Neural progenitor cell (in vitro differentiated cells): ENCODE measurements around the gene DENND4A. TPM values are rescaled to one million over a fixed set of nuclear protein-coding genes. Genes with fewer than 3 reads are reported as not detected.

Source experiments
- DNase-seq: peaks from one replicate; pipeline ENCODE4 v3.0.0-alpha.2; 2016; ENCODE audit warnings: low spot score
- H2AFZ ChIP-seq: fragments of 200-600 bp; sonication (generic); replicated peaks from 2 replicates; pipeline ENCODE4 v1.6.1; 2016; ENCODE audit warnings: antibody characterized with exemption
- H3F3A ChIP-seq: fragments of 200-600 bp; sonication (generic); 2 replicates; pipeline ENCODE4 v1.6.1; 2016; ENCODE audit warnings: antibody characterized with exemption, low read depth
- H3K27ac ChIP-seq: fragments of 200-600 bp; sonication (generic); 2 replicates; pipeline ENCODE4 v1.5.1; 2016; ENCODE audit warnings: mild to moderate bottlenecking
- H3K27me3 ChIP-seq: fragments of 200-600 bp; sonication (generic); 2 replicates; pipeline ENCODE4 v1.6.1; 2016; ENCODE audit warnings: mild to moderate bottlenecking, moderate library complexity
- H3K36me3 ChIP-seq: fragments of 200-600 bp; sonication (generic); 2 replicates; pipeline ENCODE4 v1.5.1; 2016
- H3K4me1 ChIP-seq: fragments of 200-600 bp; sonication (generic); 2 replicates; pipeline ENCODE4 v1.6.1; 2016; ENCODE audit warnings: mixed run types
- H3K4me2 ChIP-seq: fragments of 200-600 bp; sonication (generic); 2 replicates; pipeline ENCODE4 v1.6.1; 2016
- H3K4me3 ChIP-seq: fragments of 200-600 bp; sonication (generic); 2 replicates; pipeline ENCODE4 v1.5.1; 2016
- H3K79me2 ChIP-seq: fragments of 200-600 bp; sonication (generic); 2 replicates; pipeline ENCODE4 v1.6.1; 2016; ENCODE audit warnings: low read depth
- H3K9ac ChIP-seq: fragments of 200-600 bp; sonication (generic); 2 replicates; pipeline ENCODE4 v1.6.1; 2016
- H3K9me3 ChIP-seq: fragments of 200-600 bp; sonication (generic); 2 replicates; pipeline ENCODE4 v1.5.1; 2016; ENCODE audit warnings: low read depth
- H4K20me1 ChIP-seq: fragments of 200-600 bp; sonication (generic); 2 replicates; pipeline ENCODE4 v1.6.1; 2016; ENCODE audit warnings: low read depth
- H3K27ac Mint-ChIP-seq: 3 replicates; pipeline ENCODE4 v1.8.0; 2021; ENCODE audit warnings: mixed read lengths
- H3K27me3 Mint-ChIP-seq: 2 replicates; pipeline ENCODE4 v1.8.0; 2022; ENCODE audit warnings: low read depth, mild to moderate bottlenecking, inconsistent platforms, moderate library complexity, mixed read lengths; ENCODE audit not compliant: insufficient read depth
- H3K36me3 Mint-ChIP-seq: 3 replicates; pipeline ENCODE4 v1.8.0; 2021; ENCODE audit warnings: mixed read lengths
- H3K4me1 Mint-ChIP-seq: 3 replicates; pipeline ENCODE4 v1.8.0; 2021; ENCODE audit warnings: mixed read lengths
- H3K4me3 Mint-ChIP-seq: 3 replicates; pipeline ENCODE4 v1.8.0; 2021; ENCODE audit warnings: mild to moderate bottlenecking, moderate library complexity, mixed read lengths
- H3K9me3 Mint-ChIP-seq: 3 replicates; pipeline ENCODE4 v1.8.0; 2020; ENCODE audit warnings: mixed read lengths
- CTCF ChIP-seq: fragments of 200-600 bp; sonication (generic); IDR thresholded peaks from 2 replicates; pipeline ENCODE4 v1.5.1; 2017; ENCODE audit warnings: antibody characterized with exemption, mild to moderate bottlenecking
- EZH2 ChIP-seq: fragments of 200-600 bp; sonication (generic); IDR thresholded peaks from 2 replicates; pipeline ENCODE4 v1.6.1; 2017; ENCODE audit warnings: antibody characterized with exemption, mild to moderate bottlenecking, moderate library complexity
- EZH2phosphoT487 ChIP-seq: fragments of 200-600 bp; sonication (generic); IDR thresholded peaks from 2 replicates; pipeline ENCODE4 v1.6.1; 2017; ENCODE audit warnings: antibody characterized with exemption
- total RNA-seq: library from RNA; depleted of rRNA; stranded (reverse); fragments of >200 nt; gene quantifications from 2 replicates; pipeline ENCODE4 v1.2.3, GENCODE V29; 2015; ENCODE audit warnings: low replicate concordance

DENND4A gene
- total RNA-seq, 1 donor from 2014 or later: 4.8 TPM

- Histone ChIP-seq H4K20me1 (no peaks in the 10 kb centered on the region), H3K4me2 (no peak overlapping the region), H3K27ac (no peak overlapping the region), H3K4me1 (peaks cover 2% of the 10 kb centered on the region), H3K9ac (no peak overlapping the region), H2AFZ (no peak overlapping the region), H3K27me3 (no peaks in the 10 kb centered on the region), H3K9me3 (no peaks in the 10 kb centered on the region), H3K79me2 (no peaks in the 10 kb centered on the region), H3K36me3 (no peaks in the 10 kb centered on the region), H3K4me3 (no peak overlapping the region), H3F3A (peaks cover 3% of the 10 kb centered on the region)
- no peak for DNase-seq
- peaks cover 3% of the 10 kb centered on the region for H3K4me1 Mint-ChIP-seq
- TF ChIP-seq EZH2phosphoT487 (no peak), EZH2 (no peak), CTCF (no peak)
- peaks cover 2% of the 10 kb centered on the region for H3K27me3 Mint-ChIP-seq
- no peak overlapping the region for H3K4me3 Mint-ChIP-seq
- no peaks in the 10 kb centered on the region for H3K9me3 Mint-ChIP-seq
- H3K27ac Mint-ChIP-seq: no peak overlapping the region
- H3K36me3 Mint-ChIP-seq: no peaks in the 10 kb centered on the region
Measured at GRCh38 chr15:65806397-65806796, 14.3 kb upstream of the DENND4A start.

- Mint-ChIP-seq H3K4me1 (peaks cover 4% of the 10 kb centered on the region), H3K4me3 (no peak overlapping the region), H3K27ac (no peak overlapping the region), H3K27me3 (no peaks in the 10 kb centered on the region), H3K36me3 (no peaks in the 10 kb centered on the region), H3K9me3 (no peaks in the 10 kb centered on the region)
- DNase-seq: no peak
- no peaks in the 10 kb centered on the region for H4K20me1 ChIP-seq
- no peaks in the 10 kb centered on the region for H3K9me3 ChIP-seq
- H3K27ac ChIP-seq: no peak overlapping the region
- H3K79me2 ChIP-seq: no peaks in the 10 kb centered on the region
- H3K27me3 ChIP-seq: no peaks in the 10 kb centered on the region
- H3K4me3 ChIP-seq: no peak overlapping the region
- H3K4me2 ChIP-seq: no peak overlapping the region
- no peak for TF ChIP-seq EZH2phosphoT487
- TF ChIP-seq EZH2: no peak
- no peak for TF ChIP-seq CTCF
- H3K9ac ChIP-seq: no peak overlapping the region
- peaks cover 4% of the 10 kb centered on the region for H3K4me1 ChIP-seq
- no peaks in the 10 kb centered on the region for H3K36me3 ChIP-seq
- H2AFZ ChIP-seq: peak overlapping the region; percentile 24
- H3F3A ChIP-seq: peaks cover 10% of the 10 kb centered on the region
Measured at GRCh38 chr15:65805019-65805745, 13.1 kb upstream of the DENND4A start.

- no peaks in the 10 kb centered on the region for H3K27me3 ChIP-seq
- H3K36me3 ChIP-seq: no peaks in the 10 kb centered on the region
- Mint-ChIP-seq H3K36me3 (no peaks in the 10 kb centered on the region), H3K4me3 (no peak overlapping the region), H3K27me3 (no peaks in the 10 kb centered on the region), H3K4me1 (peaks cover 4% of the 10 kb centered on the region), H3K9me3 (no peaks in the 10 kb centered on the region), H3K27ac (no peak overlapping the region)
- no peak overlapping the region for H3K27ac ChIP-seq
- no peak for DNase-seq
- peaks cover 4% of the 10 kb centered on the region for H3K4me1 ChIP-seq
- no peak overlapping the region for H3K9ac ChIP-seq
- TF ChIP-seq CTCF (no peak), EZH2 (no peak), EZH2phosphoT487 (no peak)
- no peaks in the 10 kb centered on the region for H4K20me1 ChIP-seq
- no peak overlapping the region for H3K4me2 ChIP-seq
- H2AFZ ChIP-seq: peak overlapping the region; percentile 24
- H3K4me3 ChIP-seq: no peak overlapping the region
- peaks cover 10% of the 10 kb centered on the region for H3F3A ChIP-seq
- no peaks in the 10 kb centered on the region for H3K79me2 ChIP-seq
- no peaks in the 10 kb centered on the region for H3K9me3 ChIP-seq
Measured at GRCh38 chr15:65804252-65804931, 12.3 kb upstream of the DENND4A start.
